Myocyte (in vitro differentiated cells): ENCODE results near the gene TIMM22. TPM values are rescaled to one million over a fixed set of nuclear protein-coding genes. Genes with fewer than 3 reads are reported as not detected.
A peak's percentile ranks its signal among the peaks of the same experiment; 100 is the strongest.
"Not testable (repeated sequence)": the region's sequence is repeated elsewhere in the genome, so short reads cannot be mapped to it uniquely, and the experiment has no call there.

Source experiments
- DNase-seq: peaks from one replicate; pipeline ENCODE4 v3.0.0-alpha.2; 2012; ENCODE audit warnings: low read depth
- total RNA-seq: library from RNA; depleted of rRNA; stranded (reverse); fragments of >200 nt; gene quantifications from 2 replicates; pipeline ENCODE4 v1.2.3, GENCODE V29; 2014

Gene TIMM22
- total RNA-seq, 1 donor from 2014 or later, result 36.7 TPM

DNA sequence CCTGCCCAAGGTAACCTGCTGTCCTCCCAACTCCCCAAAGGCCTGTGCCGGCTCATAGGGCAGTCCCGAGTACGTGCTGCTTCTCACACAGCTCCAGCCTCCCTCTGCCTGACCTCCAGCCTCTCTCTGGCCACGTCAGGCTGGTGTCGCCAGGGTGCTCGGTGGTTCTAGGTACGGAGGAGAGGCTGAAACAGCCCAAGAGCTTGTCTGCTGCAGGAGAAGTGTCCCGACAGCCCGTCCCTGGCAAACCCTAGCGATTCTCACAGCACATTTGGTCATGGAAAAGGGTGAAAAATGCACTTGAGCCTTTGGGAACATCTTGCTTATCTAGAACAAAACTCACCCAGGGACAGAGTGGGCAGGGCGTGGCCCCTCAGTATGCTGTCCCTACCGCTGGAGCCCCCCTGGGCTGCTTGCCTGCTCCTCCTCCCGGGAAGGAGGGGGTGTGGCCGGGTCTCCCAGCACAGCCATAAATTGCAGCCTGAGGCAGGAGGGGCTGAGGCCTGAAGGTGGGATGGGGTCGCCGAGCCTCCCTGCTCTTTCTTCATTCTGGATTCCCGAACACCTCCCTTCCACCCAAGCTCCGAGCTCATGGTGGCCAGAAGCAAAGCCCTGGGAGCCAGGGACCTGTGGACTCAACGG lies 40.4 kb downstream of the TIMM22 start:
- DNase-seq, result no peak

DNA sequence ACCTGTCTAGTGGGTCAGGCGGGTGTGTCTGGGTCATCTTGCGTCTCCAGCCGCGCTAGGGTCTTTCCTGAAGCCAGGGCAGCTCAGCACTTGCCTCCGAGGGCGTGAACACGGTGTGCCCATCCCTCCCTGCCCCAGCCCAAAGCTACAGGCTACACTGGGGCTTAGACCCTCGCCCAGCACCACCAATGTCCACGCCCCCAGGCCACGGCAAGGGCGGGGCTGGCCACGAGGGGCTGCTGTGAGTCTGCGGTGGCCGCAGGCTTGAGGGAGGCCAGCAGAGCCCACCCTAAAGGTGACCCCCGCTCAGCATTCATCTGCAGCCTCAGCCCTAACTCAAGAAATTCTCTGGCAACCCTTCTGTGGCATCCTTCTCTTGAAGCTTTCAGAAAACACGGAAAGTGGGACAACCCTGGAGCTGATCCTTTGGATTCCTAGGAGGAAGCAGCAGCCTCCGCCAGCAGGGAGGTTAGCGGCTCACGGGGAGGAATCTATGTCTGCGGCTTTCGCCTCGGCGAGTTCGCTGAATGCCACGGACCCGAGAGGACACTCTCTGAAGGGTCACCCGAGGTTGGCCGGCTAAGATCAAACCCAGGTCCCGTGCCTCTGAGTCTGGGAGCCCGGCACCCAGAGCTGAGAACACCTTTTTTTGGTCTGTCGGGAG lies 41.7 kb downstream of the TIMM22 start:
- peak; percentile 67 for DNase-seq

DNA sequence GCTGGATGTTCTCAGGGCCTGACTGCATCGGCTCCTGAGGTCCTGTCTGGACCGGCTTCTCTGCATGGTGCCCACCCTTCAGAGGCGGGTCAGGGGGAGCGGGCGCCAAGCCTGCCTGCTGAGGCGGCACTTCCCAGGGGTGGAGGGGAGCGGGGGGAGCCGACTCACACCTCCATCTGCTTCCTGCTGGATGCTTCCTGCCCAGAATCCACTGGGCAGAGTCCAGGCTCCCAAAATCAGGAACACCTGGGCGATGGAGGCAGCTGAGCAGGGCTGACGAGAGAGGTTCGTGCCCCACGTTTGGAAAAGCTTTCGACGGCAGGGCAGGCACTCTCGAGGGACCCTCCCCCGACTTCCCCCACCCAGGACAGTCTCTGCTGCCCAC lies 42.2 kb downstream of the TIMM22 start:
- no peak for DNase-seq

DNA sequence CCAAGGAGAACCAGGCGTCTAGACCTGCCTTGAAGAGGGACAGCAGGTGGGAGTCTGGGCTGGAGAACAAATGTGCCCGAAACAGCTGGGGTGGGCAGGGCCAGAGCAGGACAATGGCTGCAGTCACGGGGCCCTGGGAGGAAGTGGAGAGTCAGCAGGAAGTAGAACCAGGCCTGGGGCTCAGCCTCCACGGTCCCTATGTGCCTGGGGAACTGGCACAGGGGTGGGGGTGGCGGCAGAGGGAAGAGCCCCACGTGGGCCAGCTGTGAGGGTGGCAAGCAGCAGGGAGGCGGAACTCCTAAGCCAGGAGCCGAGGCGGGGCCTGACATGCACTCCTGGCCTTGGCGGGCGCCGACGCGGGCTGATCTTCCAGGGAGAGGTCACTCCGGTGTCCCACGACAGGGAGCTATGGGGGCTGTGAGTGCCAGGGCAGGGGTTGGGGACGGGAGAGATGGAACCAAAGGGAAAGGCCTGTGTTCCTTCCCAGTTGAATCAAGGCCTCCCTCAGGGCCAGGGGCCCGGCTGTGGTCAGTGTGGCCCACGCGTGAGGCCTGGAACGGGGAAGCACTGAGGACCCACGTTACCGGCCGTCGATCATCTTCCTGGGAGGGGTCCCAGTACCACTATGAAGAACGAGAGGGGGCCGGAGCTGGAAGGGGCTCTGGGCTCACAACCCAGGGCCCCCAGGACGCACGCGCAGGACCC lies 42.7 kb downstream of the TIMM22 start:
- peak; percentile 96 for DNase-seq

DNA sequence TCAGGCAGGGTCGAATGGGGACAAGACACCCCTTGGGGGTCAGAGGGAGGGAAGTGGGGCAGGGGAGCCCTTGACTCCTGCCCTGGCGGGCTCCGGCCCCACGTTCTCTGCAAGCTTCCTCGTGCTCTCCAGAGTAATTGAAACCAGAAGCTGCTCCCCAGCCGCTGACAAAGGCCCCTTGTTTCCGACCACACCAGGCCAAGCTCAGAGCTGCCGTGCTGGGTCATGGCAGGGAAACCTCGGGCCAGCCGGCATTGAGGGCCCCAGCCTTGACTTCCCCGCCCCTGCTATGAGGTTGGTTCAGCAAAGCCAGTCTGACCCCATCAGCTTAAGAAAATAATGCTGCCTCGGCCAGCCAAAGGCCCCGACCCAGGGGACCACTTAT lies 43.3 kb downstream of the TIMM22 start:
- DNase-seq, result peak; percentile 42

DNA sequence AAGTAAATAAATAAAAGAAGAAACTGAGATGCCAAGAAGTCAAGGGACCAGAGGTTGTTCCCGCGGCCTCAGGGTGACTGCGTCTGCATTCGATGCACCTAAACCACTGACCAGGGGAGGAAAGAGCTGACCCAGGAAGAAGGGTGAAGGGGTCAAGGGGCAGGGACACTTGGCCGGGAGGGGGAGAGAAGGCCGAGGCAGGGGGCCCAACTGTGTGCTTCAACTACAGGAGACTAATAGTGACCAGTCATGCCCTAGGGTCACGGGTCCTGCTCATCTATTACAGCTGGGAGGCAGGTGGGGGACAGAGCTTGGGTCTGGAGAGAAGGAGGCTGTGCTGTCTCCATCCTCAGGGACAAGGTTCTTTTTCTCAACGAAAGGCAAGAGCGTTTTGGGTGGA lies 44.8 kb downstream of the TIMM22 start:
- DNase-seq, result no peak

DNA sequence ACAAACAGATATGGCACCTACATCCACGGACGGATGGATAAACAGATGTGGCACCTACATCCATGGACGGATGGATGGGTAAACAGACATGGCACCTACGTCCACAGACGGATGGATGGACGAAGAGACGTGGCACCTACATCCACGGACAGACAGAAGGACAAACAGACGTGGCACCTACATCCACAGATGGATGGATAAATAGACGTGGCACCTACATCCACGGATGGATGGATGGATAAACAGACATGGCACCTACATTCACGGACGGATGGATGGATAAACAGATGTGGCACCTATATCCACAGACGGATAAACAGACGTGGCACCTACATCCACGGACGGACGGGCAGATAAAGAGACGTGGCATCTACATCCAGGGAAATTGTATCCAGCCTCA lies 45.6 kb downstream of the TIMM22 start:
- no peak for DNase-seq

DNA sequence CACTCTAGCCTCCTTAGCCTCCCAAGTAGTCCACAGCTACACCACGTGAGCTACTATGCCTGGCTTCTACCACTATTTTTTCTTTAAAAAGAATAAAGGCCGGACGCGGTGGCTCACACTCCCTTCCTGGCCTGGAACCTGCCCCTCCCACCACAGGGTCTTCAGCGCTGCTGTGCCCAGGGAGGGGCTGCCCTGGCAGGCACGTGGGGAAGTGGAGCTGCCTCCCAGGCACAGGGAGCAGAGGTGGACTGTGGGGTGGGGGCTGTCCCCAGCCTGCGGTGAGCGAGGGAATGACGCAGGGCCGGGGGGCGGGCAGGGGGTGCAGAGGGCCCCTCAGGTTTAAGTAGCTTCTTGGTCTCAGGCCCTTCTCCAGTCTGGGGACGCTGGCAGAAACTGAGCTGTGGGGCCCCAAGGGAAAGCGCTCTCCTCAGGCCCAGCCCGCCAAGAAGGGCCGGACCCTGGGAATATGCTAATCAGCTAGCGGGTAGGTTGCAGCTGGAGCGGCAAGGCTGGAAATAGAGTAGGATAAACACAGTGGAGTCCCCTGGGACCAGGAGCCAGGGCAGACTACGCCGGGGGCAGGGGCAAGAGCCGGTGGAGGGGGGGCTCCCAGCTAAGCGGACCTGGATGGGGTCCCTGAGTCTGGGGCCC lies 46.8 kb downstream of the TIMM22 start:
- no peak for DNase-seq

DNA sequence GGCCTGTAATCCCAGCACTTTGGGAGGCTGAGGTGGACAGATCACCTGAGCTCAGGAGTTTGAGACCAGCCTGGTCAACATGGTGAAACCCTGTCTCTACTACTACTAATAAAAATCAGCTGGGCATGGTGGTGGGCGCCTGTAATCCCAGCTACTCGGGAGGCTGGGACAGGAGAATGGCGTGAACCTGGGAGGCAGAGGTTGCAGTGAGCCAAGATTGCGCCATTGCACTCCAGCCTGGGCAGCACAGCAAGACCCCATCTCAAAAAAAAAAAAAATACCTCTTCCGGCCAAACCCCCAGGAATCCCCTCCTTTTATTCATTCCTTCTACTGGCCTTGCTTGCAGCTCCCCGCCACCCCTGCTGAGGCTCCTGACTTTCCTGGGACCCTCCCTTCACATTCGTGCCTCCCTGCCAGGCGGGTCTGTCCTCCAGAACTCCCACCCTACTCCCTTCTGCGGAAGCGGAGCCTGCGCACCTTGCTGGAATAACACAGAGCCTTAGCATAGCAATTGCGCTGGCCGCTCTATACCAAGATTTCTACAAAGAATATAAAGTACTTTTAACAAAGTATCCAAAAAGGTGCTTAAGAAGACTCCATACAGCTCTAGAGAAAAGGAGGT lies 47.6 kb downstream of the TIMM22 start:
- DNase-seq, result not testable (repeated sequence)

DNA sequence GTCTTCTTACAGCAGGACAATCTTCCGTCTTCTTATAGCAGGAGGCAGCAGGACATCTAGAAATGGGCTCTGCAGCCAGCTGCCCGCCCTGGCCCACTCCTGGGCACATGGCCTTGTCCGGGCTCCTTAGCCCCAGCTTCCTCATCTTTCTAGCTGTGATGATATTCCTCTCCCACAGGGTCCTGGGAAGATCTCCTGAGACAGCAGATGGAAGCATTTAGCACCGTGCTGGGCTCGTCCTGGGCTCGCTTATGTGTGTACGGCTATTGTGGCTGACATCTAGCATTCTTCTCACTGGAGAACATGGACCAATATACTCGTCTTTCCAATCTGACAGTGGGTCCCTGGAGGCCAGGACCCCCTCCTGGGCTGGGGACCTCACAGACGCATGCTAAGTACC lies 48.5 kb downstream of the TIMM22 start:
- no peak for DNase-seq

DNA sequence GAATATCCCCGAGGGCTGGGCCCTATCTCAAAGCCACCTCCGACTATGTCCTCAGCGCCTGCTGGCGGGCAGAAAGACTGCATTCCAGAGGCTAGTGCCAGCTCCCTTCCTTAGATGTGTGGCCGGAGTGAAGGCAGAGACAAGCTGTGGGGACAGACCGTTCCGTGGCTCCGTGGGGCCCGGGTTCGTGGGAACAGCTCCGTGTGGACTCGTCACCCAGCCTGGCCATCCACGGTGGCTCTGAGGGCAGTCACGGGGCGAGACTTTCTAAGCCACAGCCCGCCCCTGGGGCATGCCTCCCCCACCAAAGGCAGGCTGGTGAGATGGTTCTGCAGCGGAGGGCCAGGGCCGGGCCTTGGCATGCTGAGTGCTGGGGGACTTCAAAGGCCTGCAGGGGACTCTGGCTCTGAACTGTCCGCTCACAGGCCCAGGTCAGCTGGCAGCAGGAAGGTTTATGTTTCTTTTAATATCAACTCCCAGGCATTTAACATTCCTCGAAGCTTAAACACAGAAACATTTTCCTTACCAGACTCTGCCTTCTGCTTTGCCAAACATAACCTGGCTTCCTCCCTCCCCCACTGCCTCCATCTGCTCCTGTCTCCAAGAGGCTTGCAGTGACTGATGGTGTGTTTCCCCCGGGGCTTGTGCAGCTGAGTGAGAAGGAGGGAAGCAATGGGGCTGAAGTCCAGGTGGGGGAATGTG lies 50.4 kb downstream of the TIMM22 start:
- DNase-seq, result peak; percentile 41

DNA sequence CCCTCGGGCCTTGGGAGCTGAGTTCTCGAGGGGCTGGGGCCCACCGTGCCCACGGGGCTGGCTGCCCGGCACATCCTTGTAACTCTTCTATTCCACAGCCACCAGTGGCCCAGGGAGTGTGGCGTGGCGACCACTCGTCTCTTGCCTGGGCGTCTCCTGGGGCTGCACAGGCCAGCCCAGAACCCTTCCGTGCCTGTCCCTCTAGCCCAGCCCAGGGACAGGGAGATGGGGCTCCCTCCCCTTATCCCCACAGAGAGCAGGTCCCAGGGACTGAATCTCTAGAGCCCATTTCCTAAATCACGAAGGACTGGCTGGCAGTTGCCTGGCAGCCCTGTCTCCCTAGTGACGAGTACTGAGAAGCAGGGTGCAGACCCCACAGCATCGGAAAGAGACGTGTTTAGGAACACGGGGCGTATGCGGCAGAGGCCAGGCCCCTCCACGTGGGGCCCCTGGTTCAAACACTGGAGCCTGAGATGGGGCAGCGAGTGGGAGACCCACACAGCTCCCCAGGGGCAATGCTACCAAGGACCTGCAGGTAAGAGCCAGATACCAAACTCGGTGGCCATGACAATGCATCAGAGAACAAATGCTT lies 51.0 kb downstream of the TIMM22 start:
- no peak for DNase-seq

DNA sequence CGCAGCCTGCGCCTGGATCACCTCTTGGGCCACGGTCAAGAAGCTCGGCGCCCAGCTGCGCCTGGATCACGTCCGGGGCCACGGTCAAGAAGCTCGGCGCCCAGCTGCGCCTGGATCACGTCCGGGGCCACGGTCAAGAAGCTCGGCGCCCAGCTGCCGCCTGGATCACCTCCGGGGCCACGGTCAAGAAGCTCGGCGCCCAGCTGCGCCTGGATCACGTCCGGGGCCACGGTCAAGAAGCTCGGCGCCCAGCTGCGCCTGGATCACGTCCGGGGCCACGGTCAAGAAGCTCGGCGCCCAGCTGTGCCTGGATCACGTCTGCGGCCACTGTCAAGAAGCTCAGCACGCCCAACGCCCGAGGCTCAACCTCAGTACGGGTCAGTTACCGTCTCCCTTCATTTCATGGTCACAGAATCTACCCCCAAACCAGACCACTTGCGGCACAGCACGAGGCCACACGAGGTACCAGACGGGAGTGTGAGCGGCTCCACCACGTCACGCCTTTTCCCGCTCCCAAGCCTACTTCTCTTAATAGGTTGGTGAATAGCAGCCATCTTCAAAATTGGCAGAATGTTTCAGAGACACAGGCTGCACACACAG lies 51.7 kb downstream of the TIMM22 start:
- DNase-seq, result not testable (repeated sequence)

DNA sequence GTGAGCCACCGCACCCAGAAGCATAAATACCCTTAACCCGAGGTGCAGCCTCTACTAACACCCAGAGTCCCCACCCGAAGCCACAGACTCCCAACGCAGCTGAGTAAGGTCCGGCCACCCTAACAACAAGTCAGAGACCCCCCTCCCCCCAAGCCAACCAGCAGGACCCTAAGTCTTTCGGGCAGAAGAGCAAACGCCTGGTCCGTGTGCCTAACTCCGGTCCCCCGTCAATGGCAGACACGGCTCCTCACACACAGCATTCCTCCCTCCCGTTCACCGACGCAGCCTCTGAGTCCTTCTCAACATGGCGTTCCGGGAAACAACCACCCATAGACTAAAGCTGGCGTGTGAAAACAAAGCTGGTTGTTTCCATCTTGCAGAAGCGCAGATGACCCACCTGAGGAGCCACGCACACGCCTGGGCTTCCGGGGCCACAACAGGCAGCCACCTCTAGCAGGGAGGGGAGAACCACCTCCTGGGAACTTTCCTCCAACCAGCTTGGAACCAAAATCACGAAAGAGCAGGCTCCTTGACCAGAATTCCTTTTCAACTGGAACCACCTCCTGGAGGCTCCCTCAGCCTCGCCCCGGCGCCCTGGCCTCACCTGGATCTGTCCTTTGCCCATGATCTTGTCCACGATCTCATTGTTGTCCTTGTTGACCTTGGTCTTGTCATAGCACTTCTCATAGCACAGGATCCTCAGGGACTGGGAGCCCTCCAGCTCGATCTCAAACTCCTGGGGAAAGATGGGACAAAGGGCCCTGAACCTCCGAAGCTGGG lies 52.7 kb downstream of the TIMM22 start:
- DNase-seq, result no peak

DNA sequence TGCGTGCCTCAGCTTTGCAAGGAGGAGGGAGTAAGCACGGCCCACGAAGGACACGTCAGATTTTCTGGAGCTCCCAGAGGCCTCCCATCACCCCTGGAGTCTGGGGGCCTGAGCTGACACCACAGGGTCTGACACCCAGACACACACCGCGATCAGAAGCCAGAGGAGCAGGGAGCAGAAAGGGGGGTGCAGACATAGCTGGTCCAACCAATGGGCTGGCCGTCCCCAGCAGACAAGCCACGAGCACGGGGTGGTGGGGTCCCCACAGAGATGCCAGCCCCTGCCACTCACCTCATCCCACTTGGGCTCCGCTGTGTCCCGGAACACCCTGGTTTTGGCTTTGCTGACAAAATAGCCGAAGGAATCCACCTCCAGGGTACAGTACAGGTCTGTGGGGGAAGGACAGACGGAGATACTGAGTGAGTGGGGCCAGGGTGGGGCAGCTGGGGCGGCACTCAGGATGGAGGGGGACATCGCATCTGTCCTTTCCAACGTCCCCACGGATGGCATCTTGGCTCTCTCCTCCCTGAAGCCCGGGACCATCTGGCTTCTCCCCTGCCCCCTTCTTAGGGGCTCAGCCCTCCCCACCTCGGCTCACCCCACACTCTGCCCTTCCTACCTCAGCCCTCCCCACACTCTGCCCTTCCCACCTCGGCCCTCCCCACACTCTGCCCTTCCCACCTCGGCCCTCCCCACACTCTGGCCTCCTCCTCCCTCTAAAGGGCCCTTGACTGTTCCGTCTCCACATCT lies 53.5 kb downstream of the TIMM22 start:
- DNase-seq, result no peak

DNA sequence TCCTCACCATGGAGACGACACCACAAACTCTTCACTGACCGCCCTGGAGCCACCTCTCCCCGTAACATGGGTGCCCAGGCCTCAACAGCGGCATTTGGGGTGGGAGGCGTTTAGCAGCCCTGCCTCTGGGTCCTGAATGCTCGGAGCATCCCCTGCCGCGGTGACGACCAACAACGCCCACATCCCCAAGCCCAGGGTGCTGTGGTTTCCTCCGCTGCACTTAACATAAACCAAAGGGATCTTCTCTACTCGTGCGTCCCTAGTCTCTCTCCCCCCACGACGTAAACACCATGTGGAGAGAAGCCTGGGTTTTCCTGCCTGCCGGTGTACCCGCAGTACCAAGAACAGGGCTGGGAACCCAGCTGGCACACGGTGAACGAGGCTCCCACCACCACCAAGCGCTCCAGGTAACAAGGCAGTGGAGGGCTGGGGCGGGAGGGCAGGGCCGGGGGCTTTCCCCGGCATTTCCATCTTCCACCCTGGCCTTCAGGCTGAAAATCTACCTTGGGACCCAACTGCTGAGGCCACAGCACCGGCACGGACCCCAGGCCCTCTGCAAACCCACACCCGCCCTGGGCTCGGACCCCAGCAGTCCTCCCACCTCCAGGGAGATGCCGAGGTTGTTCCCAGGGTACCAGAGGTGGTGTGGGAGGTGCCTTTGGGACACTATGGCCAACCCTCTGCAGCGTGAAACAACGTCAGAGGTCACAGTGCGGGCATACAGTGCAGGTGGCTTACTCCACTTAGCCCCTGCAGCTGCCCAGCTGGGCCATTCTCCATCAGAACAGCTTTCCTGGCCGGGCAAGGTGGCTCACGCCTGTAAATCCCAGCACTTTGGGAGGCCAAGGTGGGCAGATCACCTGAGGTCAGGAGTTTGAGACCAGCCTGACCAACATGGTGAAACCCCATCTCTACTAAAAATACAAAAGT lies 54.3 kb downstream of the TIMM22 start:
- DNase-seq, result no peak
